K562 (cell line): ENCODE data around the gene ABHD16A. TPM values are rescaled to one million over a fixed set of nuclear protein-coding genes. Genes with fewer than 3 reads are reported as not detected.
A peak's percentile ranks its signal among the peaks of the same experiment; 100 is the strongest.

Experiments
- CC2D1A ChIP-seq: fragments of 450-650 bp; IDR thresholded peaks from 2 replicates; pipeline ENCODE4 v1.6.1; 2017; ENCODE audit warnings: mild to moderate bottlenecking
- DMBX1 ChIP-seq: fragments of 250-450 bp; sonication (Bioruptor Pico); IDR thresholded peaks from 2 replicates; pipeline ENCODE4 v1.8.0; 2022; ENCODE audit warnings: inconsistent platforms, mild to moderate bottlenecking, moderate library complexity, borderline replicate concordance
- DPF2 ChIP-seq: fragments of 450-650 bp; IDR thresholded peaks from 2 replicates; pipeline ENCODE4 v1.6.1; 2016
- EP300 ChIP-seq: IDR thresholded peaks from 2 replicates; pipeline ENCODE4 v1.6.1; 2012; ENCODE audit warnings: low read length, improper control_type of control experiment
- FOXK1 ChIP-seq: sonication (generic); formaldehyde crosslinking; IDR thresholded peaks from 2 replicates; pipeline ENCODE4 v1.8.0; 2022; ENCODE audit warnings: missing genetic modification reagents, mild to moderate bottlenecking, borderline replicate concordance
- GATA2 ChIP-seq: sonication (generic); formaldehyde crosslinking; IDR thresholded peaks from 2 replicates; pipeline ENCODE4 v1.4.0; 2020; ENCODE audit warnings: mild to moderate bottlenecking, missing genetic modification reagents
- HDAC1 ChIP-seq, 2 experiments: fragments of 450-650 bp; IDR thresholded peaks; 2 replicates each; pipeline ENCODE4 v1.6.1; 2016 to 2017; ENCODE audit warnings: inconsistent platforms in 1 of 2, mild to moderate bottlenecking in 1 of 2, moderate library complexity in 1 of 2
- HMG20A ChIP-seq: fragments of 450-650 bp; formaldehyde crosslinking; conservative IDR thresholded peaks from 2 replicates; pipeline ENCODE4 v1.4.0; 2020; ENCODE audit warnings: mild to moderate bottlenecking, mixed read lengths
- KLF6 ChIP-seq: fragments of 250-450 bp; sonication (Bioruptor Pico); IDR thresholded peaks from 2 replicates; pipeline ENCODE4 v1.4.0; 2020; ENCODE audit warnings: mild to moderate bottlenecking, moderate library complexity, borderline replicate concordance
- MTF1 ChIP-seq: fragments of 250-450 bp; sonication (Bioruptor Pico); IDR thresholded peaks from 2 replicates; pipeline ENCODE4 v1.9.0; 2021; ENCODE audit warnings: moderate library complexity, mild to moderate bottlenecking, inconsistent platforms, borderline replicate concordance
- OTX1 ChIP-seq: fragments of 450-650 bp; formaldehyde crosslinking; IDR thresholded peaks from 2 replicates; pipeline ENCODE4 v1.4.0; 2022; ENCODE audit warnings: mild to moderate bottlenecking
- PHB2 ChIP-seq: fragments of 450-650 bp; IDR thresholded peaks from 2 replicates; pipeline ENCODE4 v1.6.1; 2017; ENCODE audit warnings: low read depth
- SMARCA4 ChIP-seq: fragments of 450-650 bp; IDR thresholded peaks from 2 replicates; pipeline ENCODE4 v1.6.1; 2016
- XRCC3 ChIP-seq: fragments of 450-650 bp; IDR thresholded peaks from 2 replicates; pipeline ENCODE4 v1.6.1; 2017; ENCODE audit warnings: mild to moderate bottlenecking, moderate library complexity
- ZNF324 ChIP-seq: fragments of 250-450 bp; sonication (Bioruptor Pico); IDR thresholded peaks from 2 replicates; pipeline ENCODE4 v1.4.0; 2020; ENCODE audit warnings: mild to moderate bottlenecking
- ZNF780A ChIP-seq: fragments of 250-450 bp; sonication (Bioruptor Pico); IDR thresholded peaks from 2 replicates; pipeline ENCODE4 v1.5.0; 2021; ENCODE audit warnings: mild to moderate bottlenecking
- ZSCAN29 ChIP-seq: fragments of 450-650 bp; IDR thresholded peaks from 2 replicates; pipeline ENCODE4 v1.6.1; 2017
- polyA plus RNA-seq, 8 experiments: library from polyadenylated mRNA; depleted of rRNA in 4 of 8; stranded (reverse) in 5 of 8; unstranded in 3 of 8; fragments of >200 nt; fragmentation: Nextera tagmentation in 2 of 8; fragmentation: Illumina TruSeq in 1 of 8; extraction: Ambion mirVana in 2 of 8; extraction: Trizol in 1 of 8; gene quantifications; 2 replicates each; pipeline versions ENCODE4 v1.2.1 to v1.2.3, GENCODE V29; 2011 to 2014; ENCODE audit warnings: inconsistent platforms in 1 of 8, missing spikeins in 1 of 8
- total RNA-seq, 7 experiments: library from RNA; depleted of rRNA in 6 of 7; stranded (reverse); fragments of >200 nt in 6 of 7; fragmentation: Illumina TruSeq in 2 of 7; extraction: Trizol in 2 of 7; gene quantifications; 2 replicates each; pipeline versions ENCODE4 v1.2.1 to v1.2.3, GENCODE V29; 2011 to 2021; ENCODE audit warnings: low replicate concordance in 1 of 7
- TF ChIP-seq, protein P1 (sequence below): sonication (generic); formaldehyde crosslinking; IDR thresholded peaks from 2 replicates; pipeline ENCODE4 v1.8.0; 2022; ENCODE audit warnings: missing genetic modification reagents, mild to moderate bottlenecking, moderate library complexity, borderline replicate concordance
- TF ChIP-seq, protein P2 (sequence below): fragments of 250-450 bp; sonication (Bioruptor Pico); IDR thresholded peaks from 2 replicates; pipeline ENCODE4 v1.4.0; 2020
- TF ChIP-seq, protein P3 (sequence below), 2 experiments: IDR thresholded peaks in 1 of 2; conservative IDR thresholded peaks in 1 of 2; 2 replicates each; pipeline ENCODE4 v1.6.1; 2016; ENCODE audit warnings: low read depth in 2 of 2, mild to moderate bottlenecking in 1 of 2, missing compliant biosample characterization in 1 of 2, missing genetic modification characterization in 1 of 2, moderate library complexity in 1 of 2
- TF ChIP-seq, protein P4 (sequence below): fragments of 450-650 bp; formaldehyde crosslinking; IDR thresholded peaks from 2 replicates; pipeline ENCODE4 v1.4.0; 2020; ENCODE audit warnings: mild to moderate bottlenecking, moderate library complexity
- TF ChIP-seq, protein P5 (sequence below): sonication (generic); formaldehyde crosslinking; IDR thresholded peaks from 2 replicates; pipeline ENCODE4 v1.8.1; 2023; ENCODE audit warnings: mild to moderate bottlenecking, missing genetic modification reagents

ABHD16A gene
- total and polyA plus RNA-seq, 9 of the 15 experiments (the other 6 are each of a cell fraction or from before 2014, with no cell fraction given): 25.8 to 120 (median 81.6) TPM

DNA sequence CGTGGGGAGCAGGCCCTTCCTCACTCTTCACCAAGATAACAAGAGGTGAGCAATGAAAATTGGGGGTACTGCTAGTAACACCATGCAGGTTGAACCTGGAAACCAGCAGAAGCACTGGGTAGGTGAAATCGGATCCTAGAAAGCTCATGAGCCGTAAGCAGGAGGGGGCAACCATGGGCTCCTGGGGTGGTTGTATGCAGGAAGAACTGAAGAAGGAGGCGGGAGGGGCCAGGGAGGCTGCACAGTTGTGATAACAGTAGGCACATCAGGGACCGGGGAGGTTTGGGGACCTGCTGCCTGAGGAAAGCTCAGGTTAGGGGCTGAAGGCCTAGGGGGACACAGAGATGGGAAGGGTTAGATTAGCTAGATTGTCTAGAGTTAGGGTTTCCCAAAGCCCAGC is 16.6 kb downstream of the ABHD16A start (continued):
- TF ChIP-seq ZNF780A (CRISPR knock-in tag): no peak
- TF ChIP-seq, protein P1, sequence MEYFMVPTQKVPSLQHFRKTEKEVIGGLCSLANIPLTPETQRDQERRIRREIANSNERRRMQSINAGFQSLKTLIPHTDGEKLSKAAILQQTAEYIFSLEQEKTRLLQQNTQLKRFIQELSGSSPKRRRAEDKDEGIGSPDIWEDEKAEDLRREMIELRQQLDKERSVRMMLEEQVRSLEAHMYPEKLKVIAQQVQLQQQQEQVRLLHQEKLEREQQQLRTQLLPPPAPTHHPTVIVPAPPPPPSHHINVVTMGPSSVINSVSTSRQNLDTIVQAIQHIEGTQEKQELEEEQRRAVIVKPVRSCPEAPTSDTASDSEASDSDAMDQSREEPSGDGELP (CRISPR knock-in tag): 0 out of 2 replicates have a peak, but pooled peaks have one; percentile 6
- TF ChIP-seq GATA2: peak; percentile 35; the same call in 1 of the 2 replicates
- TF ChIP-seq ZNF324 (CRISPR knock-in tag): no peak
- peak; percentile 47; the same call in 1 of the 2 replicates for TF ChIP-seq FOXK1 (CRISPR knock-in tag)
- TF ChIP-seq, protein P2, sequence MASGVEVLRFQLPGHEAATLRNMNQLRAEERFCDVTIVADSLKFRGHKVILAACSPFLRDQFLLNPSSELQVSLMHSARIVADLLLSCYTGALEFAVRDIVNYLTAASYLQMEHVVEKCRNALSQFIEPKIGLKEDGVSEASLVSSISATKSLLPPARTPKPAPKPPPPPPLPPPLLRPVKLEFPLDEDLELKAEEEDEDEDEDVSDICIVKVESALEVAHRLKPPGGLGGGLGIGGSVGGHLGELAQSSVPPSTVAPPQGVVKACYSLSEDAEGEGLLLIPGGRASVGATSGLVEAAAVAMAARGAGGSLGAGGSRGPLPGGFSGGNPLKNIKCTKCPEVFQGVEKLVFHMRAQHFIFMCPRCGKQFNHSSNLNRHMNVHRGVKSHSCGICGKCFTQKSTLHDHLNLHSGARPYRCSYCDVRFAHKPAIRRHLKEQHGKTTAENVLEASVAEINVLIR: no peak
- no peak for TF ChIP-seq CC2D1A
- TF ChIP-seq OTX1 (CRISPR knock-in tag): 0 out of 2 replicates have a peak, but pooled peaks have one; percentile 68
- no peak for TF ChIP-seq KLF6 (CRISPR knock-in tag)
- no peak for TF ChIP-seq XRCC3
- peak; percentile 59; the same call in 1 of the 2 replicates for TF ChIP-seq EP300
- peak; percentile 66 for TF ChIP-seq SMARCA4
- no peak for TF ChIP-seq MTF1 (CRISPR knock-in tag)
- TF ChIP-seq DMBX1 (CRISPR knock-in tag): 0 out of 2 replicates have a peak, but pooled peaks have one; percentile 52
- TF ChIP-seq, protein P3, sequence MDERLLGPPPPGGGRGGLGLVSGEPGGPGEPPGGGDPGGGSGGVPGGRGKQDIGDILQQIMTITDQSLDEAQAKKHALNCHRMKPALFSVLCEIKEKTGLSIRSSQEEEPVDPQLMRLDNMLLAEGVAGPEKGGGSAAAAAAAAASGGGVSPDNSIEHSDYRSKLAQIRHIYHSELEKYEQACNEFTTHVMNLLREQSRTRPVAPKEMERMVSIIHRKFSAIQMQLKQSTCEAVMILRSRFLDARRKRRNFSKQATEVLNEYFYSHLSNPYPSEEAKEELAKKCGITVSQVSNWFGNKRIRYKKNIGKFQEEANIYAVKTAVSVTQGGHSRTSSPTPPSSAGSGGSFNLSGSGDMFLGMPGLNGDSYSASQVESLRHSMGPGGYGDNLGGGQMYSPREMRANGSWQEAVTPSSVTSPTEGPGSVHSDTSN (CRISPR knock-in tag; IDR thresholded peaks at IDR 0.05; ENCODE audit: low read depth): no peak
- TF ChIP-seq, protein P3 (tag; conservative IDR thresholded peaks at IDR 0.05; ENCODE audit: low read depth): no peak
- TF ChIP-seq ZSCAN29: peak; percentile 53; the same call in 1 of the 2 replicates
- TF ChIP-seq, protein P4, sequence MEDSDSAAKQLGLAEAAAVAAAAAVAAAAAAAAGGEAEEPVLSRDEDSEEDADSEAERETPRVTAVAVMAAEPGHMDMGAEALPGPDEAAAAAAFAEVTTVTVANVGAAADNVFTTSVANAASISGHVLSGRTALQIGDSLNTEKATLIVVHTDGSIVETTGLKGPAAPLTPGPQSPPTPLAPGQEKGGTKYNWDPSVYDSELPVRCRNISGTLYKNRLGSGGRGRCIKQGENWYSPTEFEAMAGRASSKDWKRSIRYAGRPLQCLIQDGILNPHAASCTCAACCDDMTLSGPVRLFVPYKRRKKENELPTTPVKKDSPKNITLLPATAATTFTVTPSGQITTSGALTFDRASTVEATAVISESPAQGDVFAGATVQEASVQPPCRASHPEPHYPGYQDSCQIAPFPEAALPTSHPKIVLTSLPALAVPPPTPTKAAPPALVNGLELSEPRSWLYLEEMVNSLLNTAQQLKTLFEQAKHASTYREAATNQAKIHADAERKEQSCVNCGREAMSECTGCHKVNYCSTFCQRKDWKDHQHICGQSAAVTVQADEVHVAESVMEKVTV (CRISPR knock-in tag): 0 out of 2 replicates have a peak, but pooled peaks have one; percentile 11
- peak in 1 of 2 experiments; percentile 44; a peak in 2 of 4 replicates for TF ChIP-seq HDAC1 (IDR thresholded peaks at IDR 0.05)
- no peak for TF ChIP-seq HMG20A (CRISPR knock-in tag)
- TF ChIP-seq, protein P5, sequence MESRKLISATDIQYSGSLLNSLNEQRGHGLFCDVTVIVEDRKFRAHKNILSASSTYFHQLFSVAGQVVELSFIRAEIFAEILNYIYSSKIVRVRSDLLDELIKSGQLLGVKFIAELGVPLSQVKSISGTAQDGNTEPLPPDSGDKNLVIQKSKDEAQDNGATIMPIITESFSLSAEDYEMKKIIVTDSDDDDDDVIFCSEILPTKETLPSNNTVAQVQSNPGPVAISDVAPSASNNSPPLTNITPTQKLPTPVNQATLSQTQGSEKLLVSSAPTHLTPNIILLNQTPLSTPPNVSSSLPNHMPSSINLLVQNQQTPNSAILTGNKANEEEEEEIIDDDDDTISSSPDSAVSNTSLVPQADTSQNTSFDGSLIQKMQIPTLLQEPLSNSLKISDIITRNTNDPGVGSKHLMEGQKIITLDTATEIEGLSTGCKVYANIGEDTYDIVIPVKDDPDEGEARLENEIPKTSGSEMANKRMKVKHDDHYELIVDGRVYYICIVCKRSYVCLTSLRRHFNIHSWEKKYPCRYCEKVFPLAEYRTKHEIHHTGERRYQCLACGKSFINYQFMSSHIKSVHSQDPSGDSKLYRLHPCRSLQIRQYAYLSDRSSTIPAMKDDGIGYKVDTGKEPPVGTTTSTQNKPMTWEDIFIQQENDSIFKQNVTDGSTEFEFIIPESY (CRISPR knock-in tag): peak; percentile 62; the same call in 1 of the 2 replicates
- TF ChIP-seq PHB2: no peak
- TF ChIP-seq DPF2: peak; percentile 87
